ENCODE results near the gene NOP53. TPM values are rescaled to one million over a fixed set of nuclear protein-coding genes. Genes with fewer than 3 reads are reported as not detected.
"Not testable (repeated sequence)": the region's sequence is repeated elsewhere in the genome, so short reads cannot be mapped to it uniquely, and the experiment has no call there.

The NOP53 gene
- total RNA-seq, 2 experiments from 2014 or later, result 212 to 296 TPM

- Histone ChIP-seq H3K36me3 (ENCODE audit: insufficient read depth, low read length) (no peaks in the 10 kb centered on the region), H3K4me2 (ENCODE audit: low read length) (no peak overlapping the region), H3K9me3 (ENCODE audit: low read length) (no peaks in the 10 kb centered on the region), H3K79me2 (ENCODE audit: insufficient read depth, low read depth, low read length) (no peaks in the 10 kb centered on the region), H4K20me1 (ENCODE audit: insufficient read depth, low read length) (no peaks in the 10 kb centered on the region), H3K4me1 (ENCODE audit: insufficient read depth, low read length, poor library complexity, severe bottlenecking) (no peaks in the 10 kb centered on the region), H3K9me2 (ENCODE audit: insufficient read depth, low read length) (no peaks in the 10 kb centered on the region), H3K4me3 (ENCODE audit: low read depth, low read length, poor library complexity, severe bottlenecking) (no peak overlapping the region), H3K27ac (ENCODE audit: low read depth, low read length, poor library complexity, severe bottlenecking) (no peak overlapping the region), H2AFZ (ENCODE audit: low read length) (no peak overlapping the region)
- no TSS peak for BruUV-seq (replicated peaks)
- no peak for TF ChIP-seq EZH2phosphoT487 (IDR thresholded peaks at IDR 0.05; ENCODE audit: borderline replicate concordance, low read depth, low read length)
- no peak for TF ChIP-seq CTCF (conservative IDR thresholded peaks at IDR 0.05; ENCODE audit: low read length)
- no peak for DNase-seq (ENCODE audit: low spot score)
- ChIA-PET POLR2A (no interaction called here), CTCF (ENCODE audit: unreplicated experiment) (no interaction called here)
- intact Hi-C loops (cut with micrococcal nuclease; ENCODE audit: unreplicated experiment), result no loop called here
Measured at GRCh38 chr19:47801270-47801669, 55.9 kb downstream of the NOP53 start.

GRCh38 chr19:47802521-47803043 is 57.2 kb downstream of the NOP53 start:
- Histone ChIP-seq H3K9me3 (ENCODE audit: low read length) (no peaks in the 10 kb centered on the region), H3K4me3 (ENCODE audit: low read depth, low read length, poor library complexity, severe bottlenecking) (no peak overlapping the region), H3K4me1 (ENCODE audit: insufficient read depth, low read length, poor library complexity, severe bottlenecking) (no peaks in the 10 kb centered on the region), H3K79me2 (ENCODE audit: insufficient read depth, low read depth, low read length) (no peaks in the 10 kb centered on the region), H3K36me3 (ENCODE audit: insufficient read depth, low read length) (no peaks in the 10 kb centered on the region), H3K27ac (ENCODE audit: low read depth, low read length, poor library complexity, severe bottlenecking) (no peak overlapping the region), H4K20me1 (ENCODE audit: insufficient read depth, low read length) (no peaks in the 10 kb centered on the region), H3K9me2 (ENCODE audit: insufficient read depth, low read length) (no peaks in the 10 kb centered on the region), H3K4me2 (ENCODE audit: low read length) (no peak overlapping the region), H2AFZ (ENCODE audit: low read length) (no peak overlapping the region)
- TF ChIP-seq EZH2phosphoT487 (IDR thresholded peaks at IDR 0.05; ENCODE audit: borderline replicate concordance, low read depth, low read length), result no peak
- no peak for TF ChIP-seq CTCF (conservative IDR thresholded peaks at IDR 0.05; ENCODE audit: low read length)
- ChIA-PET POLR2A (no interaction called here), CTCF (ENCODE audit: unreplicated experiment) (no interaction called here)
- intact Hi-C loops (cut with micrococcal nuclease; ENCODE audit: unreplicated experiment), result no loop called here
- DNase-seq (ENCODE audit: low spot score), result no peak
- BruUV-seq (replicated peaks), result no TSS peak

- POLR2A ChIA-PET; intact Hi-C loops (cut with micrococcal nuclease; ENCODE audit: unreplicated experiment); H3K79me2 ChIP-seq (ENCODE audit: insufficient read depth, low read depth, low read length); H3K36me3 ChIP-seq (ENCODE audit: insufficient read depth, low read length); BruUV-seq (replicated peaks); H4K20me1 ChIP-seq (ENCODE audit: insufficient read depth, low read length); DNase-seq (ENCODE audit: low spot score); CTCF ChIA-PET (ENCODE audit: unreplicated experiment); H3K27ac ChIP-seq (ENCODE audit: low read depth, low read length, poor library complexity, severe bottlenecking); H3K4me2 ChIP-seq (ENCODE audit: low read length); H3K9me2 ChIP-seq (ENCODE audit: insufficient read depth, low read length); H2AFZ ChIP-seq (ENCODE audit: low read length); H3K9me3 ChIP-seq (ENCODE audit: low read length); H3K4me3 ChIP-seq (ENCODE audit: low read depth, low read length, poor library complexity, severe bottlenecking); H3K4me1 ChIP-seq (ENCODE audit: insufficient read depth, low read length, poor library complexity, severe bottlenecking): not testable (repeated sequence)
Measured at GRCh38 chr19:47803148-47803547, 57.8 kb downstream of the NOP53 start.

GRCh38 chr19:47803671-47804070 is 58.3 kb downstream of the NOP53 start:
- DNase-seq (ENCODE audit: low spot score); H2AFZ ChIP-seq (ENCODE audit: low read length); H3K9me3 ChIP-seq (ENCODE audit: low read length); BruUV-seq (replicated peaks); H3K4me1 ChIP-seq (ENCODE audit: insufficient read depth, low read length, poor library complexity, severe bottlenecking); POLR2A ChIA-PET; H3K79me2 ChIP-seq (ENCODE audit: insufficient read depth, low read depth, low read length); H3K36me3 ChIP-seq (ENCODE audit: insufficient read depth, low read length); H3K4me2 ChIP-seq (ENCODE audit: low read length); H4K20me1 ChIP-seq (ENCODE audit: insufficient read depth, low read length); intact Hi-C loops (cut with micrococcal nuclease; ENCODE audit: unreplicated experiment); H3K9me2 ChIP-seq (ENCODE audit: insufficient read depth, low read length); H3K27ac ChIP-seq (ENCODE audit: low read depth, low read length, poor library complexity, severe bottlenecking); CTCF ChIA-PET (ENCODE audit: unreplicated experiment); H3K4me3 ChIP-seq (ENCODE audit: low read depth, low read length, poor library complexity, severe bottlenecking): not testable (repeated sequence)

GRCh38 chr19:47804451-47804850 is 59.1 kb downstream of the NOP53 start, which contains the start of gene TPRX1:
TPRX1 (minus strand) TSS chr19:47804551; CDS start chr19:47804539, 12 bp downstream.
- H2AFZ ChIP-seq (ENCODE audit: low read length); H3K4me1 ChIP-seq (ENCODE audit: insufficient read depth, low read length, poor library complexity, severe bottlenecking); H3K4me3 ChIP-seq (ENCODE audit: low read depth, low read length, poor library complexity, severe bottlenecking); H4K20me1 ChIP-seq (ENCODE audit: insufficient read depth, low read length); H3K79me2 ChIP-seq (ENCODE audit: insufficient read depth, low read depth, low read length); POLR2A ChIA-PET; BruUV-seq (replicated peaks); DNase-seq (ENCODE audit: low spot score); H3K27ac ChIP-seq (ENCODE audit: low read depth, low read length, poor library complexity, severe bottlenecking); H3K9me2 ChIP-seq (ENCODE audit: insufficient read depth, low read length); CTCF ChIA-PET (ENCODE audit: unreplicated experiment); H3K4me2 ChIP-seq (ENCODE audit: low read length); H3K36me3 ChIP-seq (ENCODE audit: insufficient read depth, low read length); intact Hi-C loops (cut with micrococcal nuclease; ENCODE audit: unreplicated experiment); H3K9me3 ChIP-seq (ENCODE audit: low read length): not testable (repeated sequence)

Measured in OCI-LY7 (cell line).